ENCODE data around the gene S100A2. TPM values are rescaled to one million over a fixed set of nuclear protein-coding genes. Genes with fewer than 3 reads are reported as not detected.

The S100A2 gene
- total and polyA plus RNA-seq, 2 experiments from 2014 or later = 0.66 to 0.89 TPM

DNA sequence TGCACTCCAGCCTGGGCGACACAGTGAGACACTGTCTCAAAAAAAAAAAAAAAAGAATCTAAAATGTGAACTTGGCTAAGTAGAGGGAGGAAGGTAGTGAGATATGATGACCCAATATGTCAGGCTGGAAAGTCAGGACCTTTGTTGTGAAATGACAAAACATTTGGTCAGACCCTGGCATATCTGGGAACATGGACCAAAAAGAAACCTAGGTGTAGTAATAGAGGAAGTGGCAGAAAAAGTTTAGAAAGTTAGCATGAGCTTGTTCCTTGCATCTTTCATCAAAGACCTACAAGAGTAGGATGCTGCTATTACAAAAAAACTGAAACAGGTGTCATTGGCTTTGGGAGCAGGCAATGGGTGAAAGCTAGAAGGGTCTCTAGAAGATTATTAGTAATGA lies 9.3 kb downstream of the S100A2 start:
- H3K27ac Mint-ChIP-seq = no peak overlapping the region
- Histone ChIP-seq H3K4me3 (no peak overlapping the region), H4K20me1 (replicated peaks; ENCODE audit: insufficient read depth) (no peaks in the 10 kb centered on the region), H3K4me1 (ENCODE audit: insufficient read depth) (no peaks in the 10 kb centered on the region), H3K4me2 (no peak overlapping the region), H3K9me2 (ENCODE audit: insufficient read depth) (no peaks in the 10 kb centered on the region), H3K27ac (ENCODE audit: low read depth) (no peak overlapping the region), H3F3A (replicated peaks; ENCODE audit: low read depth) (no peaks in the 10 kb centered on the region), H3K79me2 (replicated peaks; ENCODE audit: insufficient read depth) (no peaks in the 10 kb centered on the region), H2AFZ (no peak overlapping the region), H3K36me3 (ENCODE audit: insufficient read depth) (no peaks in the 10 kb centered on the region), H3K27me3 (ENCODE audit: insufficient read depth) (no peaks in the 10 kb centered on the region)
- TF ChIP-seq EZH2phosphoT487 (IDR thresholded peaks at IDR 0.05; ENCODE audit: unreplicated experiment) = no peak
- no peak for TF ChIP-seq ZNF114 (CRISPR knock-in tag; IDR thresholded peaks at IDR 0.05)
- TF ChIP-seq ZNF331 (CRISPR knock-in tag; IDR thresholded peaks at IDR 0.05; ENCODE audit: low read depth) = no peak
- TF ChIP-seq POLR2AphosphoS5 (IDR thresholded peaks at IDR 0.05; ENCODE audit: low read depth) = no peak
- TF ChIP-seq, protein P1, sequence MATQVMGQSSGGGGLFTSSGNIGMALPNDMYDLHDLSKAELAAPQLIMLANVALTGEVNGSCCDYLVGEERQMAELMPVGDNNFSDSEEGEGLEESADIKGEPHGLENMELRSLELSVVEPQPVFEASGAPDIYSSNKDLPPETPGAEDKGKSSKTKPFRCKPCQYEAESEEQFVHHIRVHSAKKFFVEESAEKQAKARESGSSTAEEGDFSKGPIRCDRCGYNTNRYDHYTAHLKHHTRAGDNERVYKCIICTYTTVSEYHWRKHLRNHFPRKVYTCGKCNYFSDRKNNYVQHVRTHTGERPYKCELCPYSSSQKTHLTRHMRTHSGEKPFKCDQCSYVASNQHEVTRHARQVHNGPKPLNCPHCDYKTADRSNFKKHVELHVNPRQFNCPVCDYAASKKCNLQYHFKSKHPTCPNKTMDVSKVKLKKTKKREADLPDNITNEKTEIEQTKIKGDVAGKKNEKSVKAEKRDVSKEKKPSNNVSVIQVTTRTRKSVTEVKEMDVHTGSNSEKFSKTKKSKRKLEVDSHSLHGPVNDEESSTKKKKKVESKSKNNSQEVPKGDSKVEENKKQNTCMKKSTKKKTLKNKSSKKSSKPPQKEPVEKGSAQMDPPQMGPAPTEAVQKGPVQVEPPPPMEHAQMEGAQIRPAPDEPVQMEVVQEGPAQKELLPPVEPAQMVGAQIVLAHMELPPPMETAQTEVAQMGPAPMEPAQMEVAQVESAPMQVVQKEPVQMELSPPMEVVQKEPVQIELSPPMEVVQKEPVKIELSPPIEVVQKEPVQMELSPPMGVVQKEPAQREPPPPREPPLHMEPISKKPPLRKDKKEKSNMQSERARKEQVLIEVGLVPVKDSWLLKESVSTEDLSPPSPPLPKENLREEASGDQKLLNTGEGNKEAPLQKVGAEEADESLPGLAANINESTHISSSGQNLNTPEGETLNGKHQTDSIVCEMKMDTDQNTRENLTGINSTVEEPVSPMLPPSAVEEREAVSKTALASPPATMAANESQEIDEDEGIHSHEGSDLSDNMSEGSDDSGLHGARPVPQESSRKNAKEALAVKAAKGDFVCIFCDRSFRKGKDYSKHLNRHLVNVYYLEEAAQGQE (IDR thresholded peaks at IDR 0.05; ENCODE audit: unreplicated experiment) = no peak
- TF ChIP-seq, protein P2, sequence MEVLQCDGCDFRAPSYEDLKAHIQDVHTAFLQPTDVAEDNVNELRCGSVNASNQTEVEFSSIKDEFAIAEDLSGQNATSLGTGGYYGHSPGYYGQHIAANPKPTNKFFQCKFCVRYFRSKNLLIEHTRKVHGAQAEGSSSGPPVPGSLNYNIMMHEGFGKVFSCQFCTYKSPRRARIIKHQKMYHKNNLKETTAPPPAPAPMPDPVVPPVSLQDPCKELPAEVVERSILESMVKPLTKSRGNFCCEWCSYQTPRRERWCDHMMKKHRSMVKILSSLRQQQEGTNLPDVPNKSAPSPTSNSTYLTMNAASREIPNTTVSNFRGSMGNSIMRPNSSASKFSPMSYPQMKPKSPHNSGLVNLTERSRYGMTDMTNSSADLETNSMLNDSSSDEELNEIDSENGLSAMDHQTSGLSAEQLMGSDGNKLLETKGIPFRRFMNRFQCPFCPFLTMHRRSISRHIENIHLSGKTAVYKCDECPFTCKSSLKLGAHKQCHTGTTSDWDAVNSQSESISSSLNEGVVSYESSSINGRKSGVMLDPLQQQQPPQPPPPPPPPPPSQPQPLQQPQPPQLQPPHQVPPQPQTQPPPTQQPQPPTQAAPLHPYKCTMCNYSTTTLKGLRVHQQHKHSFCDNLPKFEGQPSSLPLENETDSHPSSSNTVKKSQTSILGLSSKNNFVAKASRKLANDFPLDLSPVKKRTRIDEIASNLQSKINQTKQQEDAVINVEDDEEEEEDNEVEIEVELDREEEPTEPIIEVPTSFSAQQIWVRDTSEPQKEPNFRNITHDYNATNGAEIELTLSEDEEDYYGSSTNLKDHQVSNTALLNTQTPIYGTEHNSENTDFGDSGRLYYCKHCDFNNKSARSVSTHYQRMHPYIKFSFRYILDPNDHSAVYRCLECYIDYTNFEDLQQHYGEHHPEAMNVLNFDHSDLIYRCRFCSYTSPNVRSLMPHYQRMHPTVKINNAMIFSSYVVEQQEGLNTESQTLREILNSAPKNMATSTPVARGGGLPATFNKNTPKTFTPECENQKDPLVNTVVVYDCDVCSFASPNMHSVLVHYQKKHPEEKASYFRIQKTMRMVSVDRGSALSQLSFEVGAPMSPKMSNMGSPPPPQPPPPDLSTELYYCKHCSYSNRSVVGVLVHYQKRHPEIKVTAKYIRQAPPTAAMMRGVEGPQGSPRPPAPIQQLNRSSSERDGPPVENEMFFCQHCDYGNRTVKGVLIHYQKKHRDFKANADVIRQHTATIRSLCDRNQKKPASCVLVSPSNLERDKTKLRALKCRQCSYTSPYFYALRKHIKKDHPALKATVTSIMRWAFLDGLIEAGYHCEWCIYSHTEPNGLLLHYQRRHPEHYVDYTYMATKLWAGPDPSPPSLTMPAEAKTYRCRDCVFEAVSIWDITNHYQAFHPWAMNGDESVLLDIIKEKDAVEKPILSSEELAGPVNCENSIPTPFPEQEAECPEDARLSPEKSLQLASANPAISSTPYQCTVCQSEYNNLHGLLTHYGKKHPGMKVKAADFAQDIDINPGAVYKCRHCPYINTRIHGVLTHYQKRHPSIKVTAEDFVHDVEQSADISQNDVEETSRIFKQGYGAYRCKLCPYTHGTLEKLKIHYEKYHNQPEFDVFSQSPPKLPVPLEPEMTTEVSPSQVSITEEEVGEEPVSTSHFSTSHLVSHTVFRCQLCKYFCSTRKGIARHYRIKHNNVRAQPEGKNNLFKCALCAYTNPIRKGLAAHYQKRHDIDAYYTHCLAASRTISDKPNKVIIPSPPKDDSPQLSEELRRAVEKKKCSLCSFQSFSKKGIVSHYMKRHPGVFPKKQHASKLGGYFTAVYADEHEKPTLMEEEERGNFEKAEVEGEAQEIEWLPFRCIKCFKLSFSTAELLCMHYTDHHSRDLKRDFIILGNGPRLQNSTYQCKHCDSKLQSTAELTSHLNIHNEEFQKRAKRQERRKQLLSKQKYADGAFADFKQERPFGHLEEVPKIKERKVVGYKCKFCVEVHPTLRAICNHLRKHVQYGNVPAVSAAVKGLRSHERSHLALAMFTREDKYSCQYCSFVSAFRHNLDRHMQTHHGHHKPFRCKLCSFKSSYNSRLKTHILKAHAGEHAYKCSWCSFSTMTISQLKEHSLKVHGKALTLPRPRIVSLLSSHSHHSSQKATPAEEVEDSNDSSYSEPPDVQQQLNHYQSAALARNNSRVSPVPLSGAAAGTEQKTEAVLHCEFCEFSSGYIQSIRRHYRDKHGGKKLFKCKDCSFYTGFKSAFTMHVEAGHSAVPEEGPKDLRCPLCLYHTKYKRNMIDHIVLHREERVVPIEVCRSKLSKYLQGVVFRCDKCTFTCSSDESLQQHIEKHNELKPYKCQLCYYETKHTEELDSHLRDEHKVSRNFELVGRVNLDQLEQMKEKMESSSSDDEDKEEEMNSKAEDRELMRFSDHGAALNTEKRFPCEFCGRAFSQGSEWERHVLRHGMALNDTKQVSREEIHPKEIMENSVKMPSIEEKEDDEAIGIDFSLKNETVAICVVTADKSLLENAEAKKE (CRISPR knock-in tag; IDR thresholded peaks at IDR 0.05) = no peak
- TF ChIP-seq, protein P3, sequence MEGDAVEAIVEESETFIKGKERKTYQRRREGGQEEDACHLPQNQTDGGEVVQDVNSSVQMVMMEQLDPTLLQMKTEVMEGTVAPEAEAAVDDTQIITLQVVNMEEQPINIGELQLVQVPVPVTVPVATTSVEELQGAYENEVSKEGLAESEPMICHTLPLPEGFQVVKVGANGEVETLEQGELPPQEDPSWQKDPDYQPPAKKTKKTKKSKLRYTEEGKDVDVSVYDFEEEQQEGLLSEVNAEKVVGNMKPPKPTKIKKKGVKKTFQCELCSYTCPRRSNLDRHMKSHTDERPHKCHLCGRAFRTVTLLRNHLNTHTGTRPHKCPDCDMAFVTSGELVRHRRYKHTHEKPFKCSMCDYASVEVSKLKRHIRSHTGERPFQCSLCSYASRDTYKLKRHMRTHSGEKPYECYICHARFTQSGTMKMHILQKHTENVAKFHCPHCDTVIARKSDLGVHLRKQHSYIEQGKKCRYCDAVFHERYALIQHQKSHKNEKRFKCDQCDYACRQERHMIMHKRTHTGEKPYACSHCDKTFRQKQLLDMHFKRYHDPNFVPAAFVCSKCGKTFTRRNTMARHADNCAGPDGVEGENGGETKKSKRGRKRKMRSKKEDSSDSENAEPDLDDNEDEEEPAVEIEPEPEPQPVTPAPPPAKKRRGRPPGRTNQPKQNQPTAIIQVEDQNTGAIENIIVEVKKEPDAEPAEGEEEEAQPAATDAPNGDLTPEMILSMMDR (conservative IDR thresholded peaks at IDR 0.05; ENCODE audit: low read depth in 2 of 2) = no peak
- no peak for TF ChIP-seq JUNB (IDR thresholded peaks at IDR 0.05; ENCODE audit: unreplicated experiment)
- TF ChIP-seq CREB1 (CRISPR knock-in tag; IDR thresholded peaks at IDR 0.05; ENCODE audit: low read depth) = no peak
- no peak for TF ChIP-seq ETS1 (IDR thresholded peaks at IDR 0.05)
- no peak for TF ChIP-seq EZH2 (IDR thresholded peaks at IDR 0.05; ENCODE audit: low read depth, unreplicated experiment)
- TF ChIP-seq NANOG (IDR thresholded peaks at IDR 0.05; ENCODE audit: borderline replicate concordance) = no peak
- no peak for TF ChIP-seq STAT1 (IDR thresholded peaks at IDR 0.05; ENCODE audit: unreplicated experiment)
- peaks cover 5% of the 10 kb centered on the region for H3K27me3 Mint-ChIP-seq (ENCODE audit: insufficient read depth, low read depth, poor library complexity)
- no peaks in the 10 kb centered on the region for H3K36me3 Mint-ChIP-seq (ENCODE audit: low read depth)
- no peak for ATAC-seq
- no peak for DNase-seq (ENCODE audit: low spot score)
- H3K9me3 Mint-ChIP-seq = no peaks in the 10 kb centered on the region
- H3K4me1 Mint-ChIP-seq = peaks cover 5% of the 10 kb centered on the region
- H3K4me3 Mint-ChIP-seq = no peak overlapping the region

Data from GM23338 (cell line).